ENCODE results near the gene CHRNA3.

- TF ChIP-seq EZH2 (IDR thresholded peaks at IDR 0.05; ENCODE audit: borderline replicate concordance) (no peak), CTCF (IDR thresholded peaks at IDR 0.05; ENCODE audit: poor library complexity) (no peak)
Observed at GRCh38 chr15:78629716-78630065, 8.9 kb upstream of the CHRNA3 start.
